HG02642 (cell line): ENCODE results near the gene HOXD8.

Experiments used
- ATAC-seq: cut with Tn5 transposase; IDR thresholded peaks from one replicate; pipeline ENCODE4 v1.9.1; 2021; ENCODE audit warnings: mild to moderate bottlenecking; ENCODE audit not compliant: unreplicated experiment, poor library complexity

The HOXD8 gene

GRCh38 chr2:176169181-176169580 is 39.7 kb downstream of the HOXD8 start:
- ATAC-seq = no peak

DNA sequence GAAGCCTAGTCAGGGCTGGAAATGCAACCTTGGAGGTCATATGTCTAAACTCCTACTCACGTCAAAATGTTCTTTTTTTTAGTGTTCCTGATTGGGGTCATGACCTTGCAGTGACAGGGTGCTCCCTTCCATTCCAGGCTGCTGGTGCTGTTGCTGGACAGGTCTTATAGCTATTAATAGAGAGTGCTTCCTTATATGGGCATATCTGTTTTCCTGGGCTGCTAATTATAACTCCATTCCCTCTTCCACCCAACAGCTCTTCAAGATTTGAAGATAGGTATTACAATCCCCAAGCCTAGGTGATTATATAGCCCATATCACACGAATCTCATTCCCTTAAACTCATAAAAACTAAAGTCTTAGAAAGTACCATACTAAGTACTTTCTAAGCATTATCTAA is 40.2 kb downstream of the HOXD8 start:
- no peak for ATAC-seq

DNA sequence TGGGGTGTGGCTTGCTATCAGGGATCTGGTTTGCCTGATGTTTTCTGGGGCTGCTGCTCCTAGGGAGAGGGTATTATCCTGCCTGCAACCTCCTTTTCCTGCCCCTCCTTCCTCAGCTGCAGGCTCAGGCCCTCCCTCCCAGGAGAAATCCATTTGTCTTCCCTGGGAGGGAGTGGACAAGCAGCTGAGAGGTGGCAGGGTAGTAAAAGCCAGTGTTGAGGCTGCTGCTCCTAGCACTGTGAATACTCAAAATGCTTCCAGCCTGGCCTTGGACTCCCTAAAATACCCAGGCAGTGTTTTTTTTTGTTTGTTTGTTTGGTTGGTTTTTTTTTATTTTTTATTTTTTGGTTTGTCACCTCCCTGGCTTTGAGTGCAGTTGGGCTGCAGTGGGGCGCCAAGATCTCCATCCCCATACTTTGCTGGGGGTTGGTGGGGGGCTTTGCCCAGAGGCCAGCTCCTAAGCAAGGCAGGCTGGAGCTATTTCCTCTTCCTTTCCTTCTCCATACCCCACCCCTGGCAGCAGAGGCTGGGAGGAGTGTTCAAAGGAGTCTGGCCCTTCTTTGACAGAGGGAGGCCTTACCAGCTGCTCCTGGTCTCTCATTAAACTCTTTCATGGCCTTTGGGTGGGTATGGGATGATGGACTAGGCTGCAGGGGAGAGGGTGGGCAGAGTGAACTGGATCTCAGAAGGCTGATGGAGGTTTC is 41.2 kb downstream of the HOXD8 start:
- no peak for ATAC-seq

DNA sequence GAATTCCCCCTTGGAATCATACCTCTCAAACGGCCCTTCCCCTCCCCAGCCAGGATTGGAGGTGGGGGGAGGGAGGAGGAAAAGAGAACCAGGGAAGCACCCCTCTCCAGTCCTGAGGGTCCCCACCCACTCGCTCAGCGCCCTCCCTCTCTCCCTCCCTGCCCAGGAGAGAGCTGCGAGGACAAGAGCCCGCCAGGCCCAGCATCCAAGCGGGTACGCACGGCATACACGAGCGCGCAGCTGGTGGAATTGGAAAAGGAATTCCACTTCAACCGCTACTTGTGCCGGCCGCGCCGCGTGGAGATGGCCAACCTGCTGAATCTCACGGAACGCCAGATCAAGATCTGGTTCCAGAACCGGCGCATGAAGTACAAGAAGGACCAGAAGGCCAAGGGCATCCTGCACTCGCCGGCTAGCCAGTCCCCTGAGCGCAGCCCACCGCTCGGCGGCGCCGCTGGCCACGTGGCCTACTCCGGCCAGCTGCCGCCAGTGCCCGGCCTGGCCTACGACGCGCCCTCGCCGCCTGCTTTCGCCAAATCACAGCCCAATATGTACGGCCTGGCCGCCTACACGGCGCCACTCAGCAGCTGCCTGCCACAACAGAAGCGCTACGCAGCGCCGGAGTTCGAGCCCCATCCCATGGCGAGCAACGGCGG is 42.0 kb downstream of the HOXD8 start:
- ATAC-seq = no peak

DNA sequence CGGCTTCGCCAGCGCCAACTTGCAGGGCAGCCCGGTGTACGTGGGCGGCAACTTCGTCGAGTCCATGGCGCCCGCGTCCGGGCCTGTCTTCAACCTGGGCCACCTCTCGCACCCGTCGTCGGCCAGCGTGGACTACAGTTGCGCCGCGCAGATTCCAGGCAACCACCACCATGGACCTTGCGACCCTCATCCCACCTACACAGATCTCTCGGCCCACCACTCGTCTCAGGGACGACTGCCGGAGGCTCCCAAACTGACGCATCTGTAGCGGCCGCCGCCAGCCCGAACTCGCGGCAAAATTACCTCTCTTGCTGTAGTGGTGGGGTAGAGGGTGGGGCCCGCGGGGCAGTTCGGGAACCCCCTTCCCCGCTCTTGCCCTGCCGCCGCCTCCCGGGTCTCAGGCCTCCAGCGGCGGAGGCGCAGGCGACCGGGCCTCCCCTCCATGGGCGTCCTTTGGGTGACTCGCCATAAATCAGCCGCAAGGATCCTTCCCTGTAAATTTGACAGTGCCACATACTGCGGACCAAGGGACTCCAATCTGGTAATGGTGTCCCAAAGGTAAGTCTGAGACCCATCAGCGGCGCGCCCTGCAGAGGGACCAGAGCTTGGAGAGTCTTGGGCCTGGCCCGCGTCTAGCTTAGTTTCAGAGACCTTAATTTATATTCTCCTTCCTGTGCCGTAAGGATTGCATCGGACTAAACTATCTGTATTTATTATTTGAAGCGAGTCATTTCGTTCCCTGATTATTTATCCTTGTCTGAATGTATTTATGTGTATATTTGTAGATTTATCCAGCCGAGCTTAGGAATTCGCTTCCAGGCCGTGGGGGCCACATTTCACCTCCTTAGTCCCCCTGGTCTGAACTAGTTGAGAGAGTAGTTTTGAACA is 42.7 kb downstream of the HOXD8 start:
- ATAC-seq = no peak

DNA sequence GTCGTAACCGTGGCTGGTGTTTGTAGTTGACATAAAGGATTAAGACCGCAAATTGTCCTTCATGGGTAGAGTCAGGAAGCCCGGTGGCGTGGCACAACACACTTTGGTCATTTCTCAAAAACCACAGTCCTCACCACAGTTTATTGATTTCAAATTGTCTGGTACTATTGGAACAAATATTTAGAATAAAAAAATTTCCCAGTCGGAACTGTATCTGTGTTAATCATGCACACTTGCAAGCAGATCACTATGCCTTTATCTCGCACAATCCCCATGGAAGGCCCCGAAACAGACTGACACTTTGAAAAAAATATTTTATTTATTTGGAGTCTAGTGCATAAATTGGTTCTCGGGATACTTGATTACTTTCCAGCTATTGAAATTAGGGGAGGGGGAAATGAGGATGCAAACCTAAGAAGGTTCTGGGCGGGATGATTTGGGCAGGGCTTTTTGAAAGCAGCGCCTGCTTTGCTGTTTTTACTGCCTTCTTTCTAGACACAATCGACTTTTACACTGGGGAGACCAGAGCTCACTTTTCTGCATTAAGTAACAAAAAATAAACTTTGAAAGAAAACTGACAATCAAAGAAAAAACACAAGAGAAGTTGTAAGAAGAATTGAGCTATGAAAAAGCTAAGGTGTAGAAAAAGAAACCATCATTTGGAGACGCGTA is 43.5 kb downstream of the HOXD8 start:
- ATAC-seq = no peak

GRCh38 chr2:176173567-176174381 is 44.3 kb downstream of the HOXD8 start:
- no peak for ATAC-seq

- ATAC-seq = no peak
These were observed 44.9 kb downstream of the HOXD8 start for GRCh38 chr2:176174382-176174823.

- ATAC-seq = no peak
These were observed 45.6 kb downstream of the HOXD8 start for GRCh38 chr2:176174824-176175708.

- ATAC-seq = no peak
These were observed 46.5 kb downstream of the HOXD8 start for GRCh38 chr2:176175709-176176607.

- no peak for ATAC-seq
These were observed 48.1 kb downstream of the HOXD8 start for GRCh38 chr2:176177580-176178037.

DNA sequence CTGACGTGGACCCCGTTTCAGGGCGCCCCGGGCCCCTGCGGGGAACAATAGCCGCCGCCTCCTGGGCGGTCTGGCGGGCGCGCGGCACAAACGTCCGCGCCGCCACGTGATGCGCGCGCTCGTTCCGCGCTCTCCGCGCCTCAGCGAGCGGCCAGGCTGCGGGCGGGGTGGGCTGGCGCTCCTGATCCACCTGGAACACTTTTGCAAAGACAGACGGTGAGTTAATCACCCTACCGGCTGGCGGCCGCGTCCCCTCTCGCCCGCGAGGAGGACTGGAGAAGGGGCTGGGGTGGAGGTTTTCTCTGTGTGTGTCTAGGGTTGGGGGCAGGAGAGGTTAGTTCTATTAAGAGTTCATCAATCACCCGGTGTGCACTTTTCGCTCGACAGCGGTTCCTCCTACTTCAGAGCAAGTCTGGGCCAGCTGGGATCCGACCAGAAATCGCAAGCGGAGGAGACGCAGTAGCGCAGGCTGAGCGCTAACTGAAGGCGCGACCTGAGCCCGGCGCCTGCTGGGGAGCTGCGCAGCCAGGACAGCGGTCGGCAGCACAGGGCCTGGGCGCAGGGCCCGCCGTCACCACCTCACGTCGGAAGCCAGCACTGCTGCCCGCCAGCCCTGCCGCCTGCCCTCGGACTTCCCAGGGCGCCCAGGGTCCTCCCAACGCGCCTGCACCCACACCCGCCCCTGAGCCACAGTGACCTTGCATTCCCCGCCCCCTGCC is 48.7 kb downstream of the HOXD8 start:
- ATAC-seq = no peak

- ATAC-seq = no peak
These were observed 49.3 kb downstream of the HOXD8 start for GRCh38 chr2:176178757-176179295.

DNA sequence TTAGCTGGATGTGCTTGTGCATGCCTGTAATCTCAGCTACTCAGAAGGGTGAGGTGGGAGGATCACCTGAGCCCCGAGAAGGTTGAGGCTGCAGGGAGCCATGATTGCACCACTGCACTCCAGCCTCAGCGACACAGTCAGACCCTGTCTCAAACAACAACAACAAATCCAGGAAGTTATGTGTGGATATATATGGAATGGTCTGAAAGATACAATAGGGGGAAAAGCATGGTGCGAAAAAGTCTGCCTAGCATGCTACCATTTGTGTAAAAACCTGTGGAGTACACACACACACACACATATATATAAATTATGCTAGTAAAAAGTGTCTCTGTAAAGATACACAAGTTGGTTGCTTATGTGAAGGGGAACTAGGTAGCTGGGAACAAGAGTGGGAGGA is 52.0 kb downstream of the HOXD8 start:
- ATAC-seq = no peak
